Right lobe of liver (tissue), 4 donors: ENCODE data around the gene JAG1.

ENCODE experiments used
- CTCF ChIP-seq, 4 donors: fragments of 200-600 bp in 3 of 4; fragments of 450-650 bp in 1 of 4; IDR thresholded peaks; one replicate each; pipeline versions ENCODE4 v1.5.1 to v1.8.0; 2016 to 2022; ENCODE audit warnings: antibody characterized with exemption in 4 of 4, mild to moderate bottlenecking in 2 of 4
- POLR2A ChIP-seq: fragments of 450-650 bp; IDR thresholded peaks from one replicate; pipeline ENCODE4 v1.6.1; 2017; ENCODE audit warnings: antibody characterized with exemption, mild to moderate bottlenecking
- donor health status: DM: no; HTN: no; CAD: no.
- donor health status: DM: no; HTN: no; CAD: no.
- donor health status: DM: no; HTN: yes; CAD: no.

DNA sequence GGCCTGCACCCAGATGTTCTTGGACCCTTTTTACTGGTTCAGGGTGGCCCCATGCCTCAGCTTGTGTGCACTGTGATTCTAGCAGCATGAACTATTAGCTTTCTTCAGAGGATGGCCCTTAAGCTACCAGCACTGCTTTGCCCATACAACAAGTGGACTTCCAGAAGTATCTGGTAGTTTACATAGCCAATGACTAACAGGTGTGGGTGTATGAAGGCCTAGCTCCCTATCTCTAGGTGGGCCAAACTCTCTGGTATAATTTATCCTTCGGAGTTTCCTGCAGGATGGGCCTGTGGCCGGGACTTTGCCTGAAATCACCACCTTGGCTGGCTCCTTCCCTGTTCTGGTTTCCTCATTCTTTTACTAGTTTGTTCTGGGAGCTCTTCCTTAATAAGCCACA, 26.1 kb upstream of the JAG1 start:
- TF ChIP-seq POLR2A (no peak), CTCF (IDR thresholded peaks at IDR 0.05) (no peak)
